H9 (cell line): ENCODE measurements around the gene FKBP10. TPM values are rescaled to one million over a fixed set of nuclear protein-coding genes. Genes with fewer than 3 reads are reported as not detected.

Experiments
- DNase-seq: peaks from one replicate; pipeline ENCODE4 v3.0.0-alpha.2; 2017
- H2AFZ ChIP-seq: one replicate; pipeline ENCODE4 v1.6.1; 2013; ENCODE audit warnings: mild to moderate bottlenecking, low read length, control low read depth, moderate library complexity
- H2AK5ac ChIP-seq: 2 replicates; pipeline ENCODE4 v1.6.1; 2013; ENCODE audit warnings: low read length, control low read depth, mixed read lengths; ENCODE audit not compliant: insufficient read length
- H2BK120ac ChIP-seq: one replicate; pipeline ENCODE4 v1.6.1; 2013; ENCODE audit warnings: low read depth, mild to moderate bottlenecking, low read length, control low read depth, inconsistent platforms; ENCODE audit not compliant: poor library complexity, severe bottlenecking
- H2BK12ac ChIP-seq: 2 replicates; pipeline ENCODE4 v1.6.1; 2013; ENCODE audit warnings: low read length, control low read depth, mixed read lengths, low read depth; ENCODE audit not compliant: insufficient read length
- H2BK15ac ChIP-seq: 2 replicates; pipeline ENCODE4 v1.6.1; 2013; ENCODE audit warnings: low read depth, low read length, control low read depth
- H2BK20ac ChIP-seq: one replicate; pipeline ENCODE4 v1.6.1; 2013; ENCODE audit warnings: low read depth, mild to moderate bottlenecking, low read length, control low read depth, inconsistent platforms; ENCODE audit not compliant: poor library complexity, severe bottlenecking
- H2BK5ac ChIP-seq: 2 replicates; pipeline ENCODE4 v1.6.1; 2013; ENCODE audit warnings: low read length, control low read depth, mixed read lengths; ENCODE audit not compliant: insufficient read length
- H3K14ac ChIP-seq: 2 replicates; pipeline ENCODE4 v1.6.1; 2013; ENCODE audit warnings: low read length, control low read depth; ENCODE audit not compliant: insufficient read depth
- H3K18ac ChIP-seq: 2 replicates; pipeline ENCODE4 v1.6.1; 2013; ENCODE audit warnings: low read depth, mild to moderate bottlenecking, mixed read lengths, low read length, control low read depth; ENCODE audit not compliant: insufficient read length
- H3K23ac ChIP-seq: 2 replicates; pipeline ENCODE4 v1.6.1; 2013; ENCODE audit warnings: low read length, control low read depth, mixed read lengths, low read depth; ENCODE audit not compliant: insufficient read length
- H3K23me2 ChIP-seq: 2 replicates; pipeline ENCODE4 v1.6.1; 2013; ENCODE audit warnings: low read depth, mild to moderate bottlenecking, mixed read lengths, low read length, control low read depth; ENCODE audit not compliant: insufficient read length, poor library complexity, severe bottlenecking
- H3K27ac ChIP-seq: 2 replicates; pipeline ENCODE4 v1.5.1; 2013; ENCODE audit warnings: low read length, control low read depth, mixed read lengths, low read depth; ENCODE audit not compliant: insufficient read length
- H3K27me3 ChIP-seq: 2 replicates; pipeline ENCODE4 v1.6.1; 2013; ENCODE audit warnings: low read length, control low read depth, inconsistent platforms; ENCODE audit not compliant: insufficient read depth
- H3K4ac ChIP-seq: 2 replicates; pipeline ENCODE4 v1.6.1; 2013; ENCODE audit warnings: low read depth, mild to moderate bottlenecking, control low read depth, inconsistent platforms, low read length, moderate library complexity
- H3K4me1 ChIP-seq: 2 replicates; pipeline ENCODE4 v1.6.1; 2013; ENCODE audit warnings: low read length, control low read depth, inconsistent platforms; ENCODE audit not compliant: insufficient read depth
- H3K4me2 ChIP-seq: 2 replicates; pipeline ENCODE4 v1.6.1; 2013; ENCODE audit warnings: low read length, control low read depth, mixed read lengths; ENCODE audit not compliant: insufficient read length, insufficient read depth
- H3K56ac ChIP-seq: 2 replicates; pipeline ENCODE4 v1.6.1; 2013; ENCODE audit warnings: low read depth, mild to moderate bottlenecking, mixed read lengths, low read length, control low read depth; ENCODE audit not compliant: insufficient read length
- H3K79me1 ChIP-seq: 2 replicates; pipeline ENCODE4 v1.6.1; 2013; ENCODE audit warnings: low read depth, mild to moderate bottlenecking, moderate library complexity, low read length, control low read depth, inconsistent platforms; ENCODE audit not compliant: insufficient read depth, poor library complexity, severe bottlenecking
- H3K79me2 ChIP-seq: 2 replicates; pipeline ENCODE4 v1.6.1; 2013; ENCODE audit warnings: low read length, control low read depth, inconsistent platforms; ENCODE audit not compliant: insufficient read depth
- H3K9ac ChIP-seq: 2 replicates; pipeline ENCODE4 v1.6.1; 2013; ENCODE audit warnings: low read length, control low read depth, mixed read lengths; ENCODE audit not compliant: insufficient read length; ENCODE audit errors: extremely low read depth
- H3K9me3 ChIP-seq: one replicate; pipeline ENCODE4 v1.6.1; 2013; ENCODE audit warnings: low read depth, low read length, inconsistent platforms; ENCODE audit not compliant: control insufficient read depth
- H3T11ph ChIP-seq: one replicate; pipeline ENCODE4 v1.6.1; 2013; ENCODE audit warnings: mild to moderate bottlenecking, low read length, control low read depth, inconsistent platforms
- H4K20me1 ChIP-seq: one replicate; pipeline ENCODE4 v1.6.1; 2013; ENCODE audit not compliant: control insufficient read depth, insufficient read length, insufficient read depth
- H4K5ac ChIP-seq: 2 replicates; pipeline ENCODE4 v1.6.1; 2013; ENCODE audit warnings: low read depth, mild to moderate bottlenecking, mixed read lengths, low read length, control low read depth; ENCODE audit not compliant: insufficient read length
- H4K8ac ChIP-seq: replicated peaks from 2 replicates; pipeline ENCODE4 v1.6.1; 2013; ENCODE audit warnings: low read length, control low read depth, mixed read lengths, low read depth; ENCODE audit not compliant: insufficient read length
- H4K91ac ChIP-seq: 2 replicates; pipeline ENCODE4 v1.6.1; 2013; ENCODE audit warnings: low read depth, mild to moderate bottlenecking, moderate library complexity, mixed read lengths, low read length, control low read depth; ENCODE audit not compliant: insufficient read length
- H3K27ac Mint-ChIP-seq, 3 experiments: 2 replicates in 2 of 3; 3 replicates in 1 of 3; pipeline ENCODE4 v1.8.0; 2020 to 2021; ENCODE audit warnings: mixed read lengths in 3 of 3, mild to moderate bottlenecking in 1 of 3, moderate library complexity in 1 of 3
- H3K27me3 Mint-ChIP-seq: 2 replicates; pipeline ENCODE4 v1.8.0; 2021; ENCODE audit warnings: low read depth, mild to moderate bottlenecking, moderate library complexity, mixed read lengths
- H3K36me3 Mint-ChIP-seq, 3 experiments: 2 replicates in 2 of 3; 3 replicates in 1 of 3; pipeline ENCODE4 v1.8.0; 2020 to 2021; ENCODE audit warnings: low read depth in 3 of 3, mixed read lengths in 3 of 3; ENCODE audit not compliant: insufficient read depth in 1 of 3
- H3K4me1 Mint-ChIP-seq, 2 experiments: 2 replicates each; pipeline ENCODE4 v1.8.0; 2020; ENCODE audit warnings: mixed read lengths in 2 of 2
- H3K4me3 Mint-ChIP-seq, 2 experiments: 2 replicates in 1 of 2; 3 replicates in 1 of 2; pipeline ENCODE4 v1.8.0; 2020 to 2021; ENCODE audit warnings: mild to moderate bottlenecking in 2 of 2, mixed read lengths in 2 of 2, moderate library complexity in 1 of 2
- H3K9me3 Mint-ChIP-seq, 2 experiments: 2 replicates in 1 of 2; 3 replicates in 1 of 2; pipeline ENCODE4 v1.8.0; 2020; ENCODE audit warnings: mild to moderate bottlenecking in 2 of 2, mixed read lengths in 2 of 2, moderate library complexity in 1 of 2
- WGBS: extraction: QIAGEN DNeasy Blood & Tissue Kit; methylation state at CpG from one replicate; pipeline ENCODE4 v1.1.7; 2013; ENCODE audit warnings: missing lambda C conversion rate, low lambda C conversion rate, mixed read lengths; ENCODE audit not compliant: insufficient read length; ENCODE audit errors: extremely low coverage; 5-methylcytosine and 5-hydroxymethylcytosine counted together
- total RNA-seq: library from RNA; stranded (reverse); gene quantifications from 2 replicates; pipeline ENCODE4 v1.2.1, GENCODE V29; 2021
- TF ChIP-seq, protein P1 (sequence below): fragments of 200-600 bp; sonication (generic); conservative IDR thresholded peaks from 3 replicates; pipeline ENCODE4 v1.8.0; 2021; ENCODE audit warnings: antibody characterized with exemption, mild to moderate bottlenecking

Gene FKBP10
- total RNA-seq, 1 experiment from 2014 or later, result 166 TPM

DNA sequence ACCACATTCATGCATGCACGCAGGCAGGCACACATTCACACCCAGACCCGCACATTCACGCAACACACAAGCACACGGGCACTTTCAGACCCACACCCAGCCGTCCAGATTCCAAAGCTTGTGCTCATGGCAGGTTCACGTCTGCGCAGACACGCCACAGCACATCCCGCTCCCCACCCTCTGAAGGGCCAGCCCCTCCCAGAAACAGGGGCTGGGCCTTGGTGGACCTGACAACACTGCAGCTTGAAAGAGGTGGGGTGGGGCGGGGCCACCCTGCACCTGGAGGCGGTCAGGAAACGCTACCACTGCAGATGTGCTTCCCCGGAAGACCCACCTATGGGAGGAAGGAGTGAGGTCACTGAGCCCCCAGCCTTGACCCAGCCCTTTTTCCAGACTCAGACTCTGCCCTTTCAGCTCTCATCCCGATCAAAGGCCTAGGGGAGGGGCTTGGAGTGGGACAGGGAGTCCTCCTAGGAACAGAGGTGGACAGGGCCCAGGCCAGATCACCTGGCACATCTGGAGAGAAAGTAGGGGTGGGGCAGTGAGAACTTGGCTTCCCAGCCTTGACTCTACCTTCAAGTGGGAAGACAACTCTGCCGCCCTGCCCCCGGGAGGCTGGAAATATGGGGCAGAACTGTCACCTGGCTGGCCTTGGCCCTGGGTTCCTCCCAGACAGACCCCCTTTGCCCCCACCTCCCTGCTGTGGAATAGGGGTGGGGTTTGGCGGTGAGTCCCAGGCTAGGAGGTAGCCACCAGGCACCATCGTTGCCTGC is 12.0 kb upstream of the FKBP10 start:
- Mint-ChIP-seq H3K9me3 (no peaks in the 10 kb centered on the region), H3K4me3 (peak overlapping the region; percentile 48 to 56; a peak in 4 of 5 replicates), H3K27ac (peak overlapping the region; percentile 85 to 91 (median 88); a peak in 5 of 7 replicates), H3K4me1 (peaks cover 22 to 27% of the 10 kb centered on the region in 2 experiments), H3K27me3 (peaks cover 10% of the 10 kb centered on the region), H3K36me3 (peaks cover 6 to 13% (median 10%) of the 10 kb centered on the region in 3 experiments; a peak in 6 of 7 replicates)
- Histone ChIP-seq H3K27me3 (no peaks in the 10 kb centered on the region), H2BK5ac (no peak overlapping the region), H2BK15ac (no peak overlapping the region), H3K79me2 (no peaks in the 10 kb centered on the region), H3K9ac (no peak overlapping the region), H3T11ph (no peak overlapping the region), H3K23ac (no peak overlapping the region), H3K18ac (peak overlapping the region; percentile 46), H2BK120ac (no peak overlapping the region), H3K4me1 (no peaks in the 10 kb centered on the region; the same call in 1 of the 2 replicates), H3K56ac (no peak overlapping the region), H3K9me3 (no peaks in the 10 kb centered on the region), H2BK20ac (no peak overlapping the region), H3K4ac (no peak overlapping the region), H3K14ac (no peak overlapping the region; the same call in 1 of the 2 replicates), H3K27ac (no peak overlapping the region), H3K23me2 (no peaks in the 10 kb centered on the region), H3K79me1 (no peaks in the 10 kb centered on the region), H2BK12ac (no peak overlapping the region), H4K5ac (no peak overlapping the region), H2AK5ac (no peak overlapping the region), H4K20me1 (no peaks in the 10 kb centered on the region), H4K8ac (no peak overlapping the region), H4K91ac (no peak overlapping the region), H3K4me2 (peak overlapping the region; percentile 18), H2AFZ (no peak overlapping the region)
- TF ChIP-seq, protein P1, sequence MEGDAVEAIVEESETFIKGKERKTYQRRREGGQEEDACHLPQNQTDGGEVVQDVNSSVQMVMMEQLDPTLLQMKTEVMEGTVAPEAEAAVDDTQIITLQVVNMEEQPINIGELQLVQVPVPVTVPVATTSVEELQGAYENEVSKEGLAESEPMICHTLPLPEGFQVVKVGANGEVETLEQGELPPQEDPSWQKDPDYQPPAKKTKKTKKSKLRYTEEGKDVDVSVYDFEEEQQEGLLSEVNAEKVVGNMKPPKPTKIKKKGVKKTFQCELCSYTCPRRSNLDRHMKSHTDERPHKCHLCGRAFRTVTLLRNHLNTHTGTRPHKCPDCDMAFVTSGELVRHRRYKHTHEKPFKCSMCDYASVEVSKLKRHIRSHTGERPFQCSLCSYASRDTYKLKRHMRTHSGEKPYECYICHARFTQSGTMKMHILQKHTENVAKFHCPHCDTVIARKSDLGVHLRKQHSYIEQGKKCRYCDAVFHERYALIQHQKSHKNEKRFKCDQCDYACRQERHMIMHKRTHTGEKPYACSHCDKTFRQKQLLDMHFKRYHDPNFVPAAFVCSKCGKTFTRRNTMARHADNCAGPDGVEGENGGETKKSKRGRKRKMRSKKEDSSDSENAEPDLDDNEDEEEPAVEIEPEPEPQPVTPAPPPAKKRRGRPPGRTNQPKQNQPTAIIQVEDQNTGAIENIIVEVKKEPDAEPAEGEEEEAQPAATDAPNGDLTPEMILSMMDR, result no peak
- DNase-seq, result peak; percentile 100
- no CpG with 5 or more reads among the region's 18 CpGs for WGBS
